Activated CD8-positive, alpha-beta memory T cell treated with anti-CD3 and anti-CD28 coated beads, Interleukin-2, amount 10 ng/mL, durations not matched to agents 7 days and 5 days (primary cell): ENCODE data around the gene LBX1. TPM values are rescaled to one million over a fixed set of nuclear protein-coding genes. Genes with fewer than 3 reads are reported as not detected.

ENCODE experiments used
- ATAC-seq: fragments of 150-1000 bp; cut with Tn5 transposase; one replicate; pipeline ENCODE4 v1.10.0; 2021; ENCODE audit warnings: moderate library complexity
- CTCF ChIA-PET: fragments of 350-600 bp; sonication (Branson Sonifier 250); formaldehyde crosslinking; loops from one replicate; lab custom pipeline; 2021; ENCODE audit warnings: antibody characterized with exemption; lab: Charles Lee
- DNase-seq: peaks from one replicate; pipeline ENCODE4 v3.0.0-alpha.2; 2020
- H3K27ac Mint-ChIP-seq: one replicate; pipeline ENCODE4 v1.8.0; 2021; ENCODE audit warnings: mild to moderate bottlenecking, mixed read lengths
- H3K27me3 Mint-ChIP-seq: one replicate; pipeline ENCODE4 v1.8.0; 2021; ENCODE audit warnings: mixed read lengths
- H3K36me3 Mint-ChIP-seq: one replicate; pipeline ENCODE4 v1.8.0; 2021; ENCODE audit warnings: mild to moderate bottlenecking, mixed read lengths
- H3K4me1 Mint-ChIP-seq: one replicate; pipeline ENCODE4 v1.8.0; 2021; ENCODE audit warnings: mixed read lengths
- H3K4me3 Mint-ChIP-seq: one replicate; pipeline ENCODE4 v1.8.0; 2021; ENCODE audit warnings: mild to moderate bottlenecking, moderate library complexity, mixed read lengths
- H3K9me3 Mint-ChIP-seq: one replicate; pipeline ENCODE4 v1.8.0; 2022; ENCODE audit warnings: low read depth, mixed read lengths
- total RNA-seq, 2 experiments: library from RNA; stranded (reverse); gene quantifications; one replicate each; pipeline ENCODE4 v1.2.3, GENCODE V29; 2021

Gene LBX1
- total RNA-seq, 2 experiments from 2014 or later, result not detected

GRCh38 chr10:101236376-101237080, 7.3 kb upstream of the LBX1 start:
- Mint-ChIP-seq H3K27ac (no peak overlapping the region), H3K36me3 (no peaks in the 10 kb centered on the region), H3K4me1 (peaks cover 8% of the 10 kb centered on the region), H3K4me3 (no peak overlapping the region), H3K9me3 (no peaks in the 10 kb centered on the region), H3K27me3 (peaks cover 84% of the 10 kb centered on the region)
- ATAC-seq (no peak), DNase-seq (no peak)
- CTCF ChIA-PET, result interaction anchor here (0.9 to 5.7 kb wide), 3 partner anchors 10 to 94 kb away, joined by 3 to 33 read pairs (median 4); no protein-coding TSS in a partner anchor

DNA sequence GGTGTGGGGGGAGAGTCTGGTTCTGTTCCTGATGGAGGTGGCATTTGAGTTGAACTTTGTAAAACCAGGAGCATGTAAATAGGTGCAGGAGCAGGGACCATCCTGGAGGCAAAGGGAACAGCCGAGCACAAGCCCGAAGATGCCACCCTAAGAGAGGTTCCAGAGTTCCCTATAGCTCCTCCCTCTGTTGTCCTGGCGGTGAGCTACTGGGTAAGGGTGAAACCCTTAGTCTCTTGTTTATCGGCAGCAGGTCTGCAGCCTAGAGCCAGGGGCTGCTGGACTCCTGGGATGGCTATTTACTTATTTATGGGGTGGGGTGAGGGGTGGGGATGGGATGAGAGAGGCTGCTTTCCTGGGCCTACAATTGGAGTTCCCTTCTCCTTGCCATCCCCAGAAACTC, 6.5 kb upstream of the LBX1 start:
- Mint-ChIP-seq H3K4me3 (no peak overlapping the region), H3K27ac (no peak overlapping the region), H3K9me3 (no peaks in the 10 kb centered on the region), H3K27me3 (peaks cover 91% of the 10 kb centered on the region), H3K36me3 (no peaks in the 10 kb centered on the region), H3K4me1 (peaks cover 8% of the 10 kb centered on the region)
- CTCF ChIA-PET, result interaction anchor here (0.9 to 5.7 kb wide), 4 partner anchors 9 to 94 kb away, joined by 3 to 33 read pairs (median 4); no protein-coding TSS in a partner anchor
- DNase-seq, result no peak
- no peak for ATAC-seq

GRCh38 chr10:101234333-101234732, 5.1 kb upstream of the LBX1 start:
- H3K27me3 Mint-ChIP-seq, result peaks cover 93% of the 10 kb centered on the region
- peaks cover 10% of the 10 kb centered on the region for H3K4me1 Mint-ChIP-seq
- H3K36me3 Mint-ChIP-seq, result no peaks in the 10 kb centered on the region
- no peak for ATAC-seq
- H3K4me3 Mint-ChIP-seq, result no peak overlapping the region
- no peaks in the 10 kb centered on the region for H3K9me3 Mint-ChIP-seq
- CTCF ChIA-PET, result interaction anchor here (1.9 to 5.7 kb wide), 2 partner anchors 20 to 92 kb away, joined by 5 to 33 read pairs; no protein-coding TSS in a partner anchor
- DNase-seq, result no peak
- H3K27ac Mint-ChIP-seq, result no peak overlapping the region

- Mint-ChIP-seq H3K36me3 (peaks cover 2% of the 10 kb centered on the region), H3K27ac (no peak overlapping the region), H3K4me3 (no peak overlapping the region), H3K27me3 (peaks cover 93% of the 10 kb centered on the region), H3K4me1 (peaks cover 10% of the 10 kb centered on the region), H3K9me3 (no peaks in the 10 kb centered on the region)
- DNase-seq (no peak), ATAC-seq (no peak)
- CTCF ChIA-PET, result interaction anchor here (1.9 to 5.7 kb wide), 2 partner anchors 20 to 92 kb away, joined by 5 to 33 read pairs; no protein-coding TSS in a partner anchor
Observed at GRCh38 chr10:101233863-101234262, 4.6 kb upstream of the LBX1 start.

DNA sequence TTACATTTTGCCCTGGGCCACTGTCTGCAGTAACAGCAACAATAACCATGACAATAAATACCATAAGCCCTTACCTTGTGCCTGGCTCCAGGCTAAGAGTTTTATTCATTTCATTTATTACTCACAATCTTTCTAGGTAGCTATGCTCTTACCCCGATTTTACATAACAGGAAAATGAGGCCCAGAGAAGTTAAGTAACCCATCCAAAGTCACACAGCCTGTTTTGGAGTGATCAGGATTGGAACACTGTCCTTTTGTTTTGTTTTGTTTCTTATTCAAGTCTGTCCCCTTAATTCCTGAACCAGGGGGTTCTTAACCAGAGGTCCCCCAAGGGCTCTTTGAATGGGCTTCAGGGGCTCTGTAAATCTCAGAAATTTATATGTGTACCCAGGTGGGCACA, 4.2 kb upstream of the LBX1 start:
- CTCF ChIA-PET, result interaction anchor here (5.7 kb wide), 1 partner anchor 19 kb away, joined by 33 read pairs; no protein-coding TSS in a partner anchor
- H3K4me1 Mint-ChIP-seq, result peaks cover 10% of the 10 kb centered on the region
- H3K27ac Mint-ChIP-seq, result no peak overlapping the region
- H3K36me3 Mint-ChIP-seq, result peaks cover 2% of the 10 kb centered on the region
- ATAC-seq (no peak), DNase-seq (no peak)
- no peaks in the 10 kb centered on the region for H3K9me3 Mint-ChIP-seq
- H3K27me3 Mint-ChIP-seq, result peaks cover 92% of the 10 kb centered on the region
- no peak overlapping the region for H3K4me3 Mint-ChIP-seq

DNA sequence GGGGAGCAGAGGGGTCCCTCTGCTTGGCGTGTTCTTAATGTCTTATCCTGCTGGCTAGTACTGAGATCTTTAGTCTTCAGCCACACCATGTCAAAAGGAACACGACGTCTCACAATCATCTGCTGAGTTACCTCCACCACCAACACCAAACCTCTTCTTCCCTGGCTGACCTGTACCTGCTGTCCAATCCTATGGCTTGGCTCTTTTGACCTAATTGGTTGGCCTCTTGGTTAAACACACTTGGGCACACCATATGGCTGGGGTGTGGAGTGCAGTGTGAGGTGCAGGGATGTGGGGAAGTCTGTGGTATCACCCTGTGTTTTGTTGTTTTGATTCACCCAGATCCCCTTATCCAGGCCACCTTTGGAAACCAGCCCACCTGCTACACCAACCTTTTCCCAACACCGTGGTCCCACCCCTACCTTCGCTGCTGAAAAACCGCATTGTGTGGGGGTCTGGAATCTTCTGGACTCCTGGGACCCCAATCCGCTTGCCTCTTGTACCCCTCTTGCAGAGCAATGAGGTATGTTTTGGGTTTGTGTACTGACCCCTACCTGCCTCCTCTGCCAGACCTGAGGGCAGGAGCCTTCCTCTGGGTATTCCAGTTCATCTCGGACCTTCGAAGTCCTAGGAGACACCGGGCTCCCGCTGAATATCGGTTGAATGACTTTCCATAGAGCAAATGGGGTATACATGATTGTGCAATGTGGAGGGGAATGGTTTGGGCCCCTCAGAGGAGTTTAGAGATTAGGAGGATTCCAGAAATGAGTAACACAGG, 2.8 kb upstream of the LBX1 start:
- Mint-ChIP-seq H3K9me3 (no peaks in the 10 kb centered on the region), H3K36me3 (peaks cover 2% of the 10 kb centered on the region), H3K27ac (no peak overlapping the region), H3K4me3 (no peak overlapping the region), H3K4me1 (peaks cover 9% of the 10 kb centered on the region), H3K27me3 (peaks cover 90% of the 10 kb centered on the region)
- no peak for DNase-seq
- ATAC-seq, result no peak
- CTCF ChIA-PET, result no interaction called here

DNA sequence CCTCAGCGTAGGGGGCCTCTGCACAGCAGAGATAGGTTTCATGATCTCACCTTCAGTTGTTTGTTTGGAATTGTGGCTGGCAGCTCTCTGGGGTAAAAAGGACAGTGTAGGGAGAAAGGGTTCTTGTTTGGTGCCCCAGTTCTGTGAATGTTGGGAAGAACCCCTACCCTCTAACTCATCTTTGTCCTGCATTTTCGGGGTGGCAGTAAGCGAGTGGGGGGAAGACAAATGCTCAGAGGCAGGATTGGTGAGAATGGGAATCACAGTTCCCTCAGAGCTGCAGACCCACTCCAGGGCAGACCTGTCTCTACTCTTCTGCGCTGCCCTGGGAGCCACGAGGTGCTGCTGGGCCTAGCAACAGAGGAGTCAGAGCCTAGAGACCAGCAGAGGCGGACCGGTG, 1.8 kb upstream of the LBX1 start:
- Mint-ChIP-seq H3K27ac (no peak overlapping the region), H3K36me3 (peaks cover 2% of the 10 kb centered on the region), H3K4me1 (peaks cover 11% of the 10 kb centered on the region), H3K9me3 (no peaks in the 10 kb centered on the region), H3K4me3 (no peak overlapping the region), H3K27me3 (peaks cover 87% of the 10 kb centered on the region)
- ATAC-seq (no peak), DNase-seq (no peak)
- CTCF ChIA-PET, result no interaction called here

DNA sequence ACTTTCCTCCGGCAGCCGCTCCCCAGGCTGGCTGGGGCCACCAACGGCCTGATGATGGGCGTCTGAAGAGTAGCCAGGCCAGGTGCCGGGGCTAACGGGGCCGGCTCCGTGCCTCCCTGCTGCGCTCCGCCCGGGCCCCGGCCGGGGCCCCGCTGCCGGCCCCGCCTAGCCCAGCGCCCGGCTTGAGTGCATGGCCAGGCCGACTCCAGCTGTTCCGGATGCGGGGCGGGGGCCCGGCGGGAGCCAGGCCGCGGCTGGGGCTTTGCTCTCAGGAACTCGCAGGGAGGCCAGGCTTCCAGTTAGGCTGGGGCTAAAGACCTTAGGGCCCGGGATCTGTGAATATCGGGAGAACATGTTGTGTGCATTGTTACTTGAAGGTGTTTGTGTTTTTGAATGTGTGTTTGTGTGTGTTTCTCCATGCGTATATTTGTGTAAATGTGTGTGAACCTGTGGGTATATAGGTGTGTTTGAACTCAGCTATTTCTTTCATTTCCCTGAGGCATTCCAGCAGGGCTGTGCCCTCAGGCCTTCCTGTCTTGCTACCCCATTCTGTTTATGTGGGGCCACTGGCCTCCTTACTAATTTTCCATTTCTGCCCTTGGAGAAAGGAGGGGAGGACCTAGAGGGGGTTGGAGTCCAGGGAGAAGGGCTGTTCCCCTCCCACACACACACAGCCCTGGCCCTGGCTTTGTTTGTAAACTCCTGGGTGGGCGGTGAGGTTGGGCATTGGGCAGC, 1.1 kb upstream of the LBX1 start:
- Mint-ChIP-seq H3K4me3 (no peak overlapping the region), H3K4me1 (peaks cover 14% of the 10 kb centered on the region), H3K27ac (no peak overlapping the region), H3K27me3 (peaks cover 87% of the 10 kb centered on the region), H3K36me3 (peaks cover 2% of the 10 kb centered on the region), H3K9me3 (no peaks in the 10 kb centered on the region)
- ATAC-seq (no peak), DNase-seq (no peak)
- CTCF ChIA-PET, result interaction anchor here (1.6 to 4.7 kb wide), 2 partner anchors 15 to 17 kb away, joined by 6 to 17 read pairs; no protein-coding TSS in a partner anchor

- no peak for ATAC-seq
- Mint-ChIP-seq H3K27ac (no peak overlapping the region), H3K4me1 (peaks cover 17% of the 10 kb centered on the region), H3K36me3 (peaks cover 4% of the 10 kb centered on the region), H3K9me3 (no peaks in the 10 kb centered on the region), H3K27me3 (peaks cover 81% of the 10 kb centered on the region), H3K4me3 (no peak overlapping the region)
- no peak for DNase-seq
- CTCF ChIA-PET, result interaction anchor here (1.6 to 4.7 kb wide), 2 partner anchors 14 to 15 kb away, joined by 6 to 17 read pairs; no protein-coding TSS in a partner anchor
Observed at GRCh38 chr10:101228966-101229265, 347 bp downstream of the LBX1 start.

DNA sequence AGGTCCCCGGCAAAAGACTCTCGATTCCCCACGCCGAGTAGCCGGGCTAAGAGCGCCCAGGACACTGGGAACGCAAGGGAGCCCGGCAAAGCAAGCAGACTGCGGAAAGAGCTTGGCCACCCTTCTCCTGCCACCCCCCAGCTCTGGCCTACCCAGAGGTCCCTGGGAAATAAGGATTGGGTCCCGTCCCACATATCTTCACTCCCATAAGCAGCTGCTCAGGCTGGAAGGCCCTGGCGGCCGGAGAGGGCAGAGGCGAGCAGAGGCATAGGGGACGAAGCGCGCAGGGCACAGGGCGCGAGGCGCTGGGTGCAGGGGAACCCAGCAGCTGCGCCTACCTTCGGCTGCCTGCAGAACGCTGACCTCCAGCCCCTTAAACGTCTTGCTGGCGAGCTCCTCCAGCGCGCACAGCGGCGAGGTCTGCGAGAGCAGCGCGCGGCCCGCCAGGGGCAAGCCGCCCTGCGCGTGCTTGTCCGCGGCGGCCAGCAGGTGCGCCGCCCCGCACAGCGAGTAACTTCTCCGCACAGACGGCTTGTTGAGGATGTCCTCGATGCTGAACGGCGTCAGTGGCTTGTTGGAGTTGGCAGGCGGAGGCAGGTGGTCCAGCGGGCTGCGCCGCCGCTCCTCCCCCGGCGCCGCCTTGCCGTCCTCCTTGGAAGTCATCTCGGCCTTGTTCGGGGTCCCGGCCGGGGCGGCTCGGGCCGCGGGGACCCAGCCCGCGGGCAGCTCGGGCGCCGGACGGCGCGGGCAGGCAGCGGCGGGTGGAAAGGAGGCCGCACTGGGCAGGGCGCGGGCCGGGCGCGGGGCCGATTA, 904 bp downstream of the LBX1 start:
- peaks cover 17% of the 10 kb centered on the region for H3K4me1 Mint-ChIP-seq
- peaks cover 81% of the 10 kb centered on the region for H3K27me3 Mint-ChIP-seq
- DNase-seq (no peak), ATAC-seq (no peak)
- peaks cover 4% of the 10 kb centered on the region for H3K36me3 Mint-ChIP-seq
- CTCF ChIA-PET, result interaction anchor here (0.9 to 4.7 kb wide), 2 partner anchors 13 to 15 kb away, joined by 3 to 17 read pairs; no protein-coding TSS in a partner anchor
- no peaks in the 10 kb centered on the region for H3K9me3 Mint-ChIP-seq
- H3K4me3 Mint-ChIP-seq, result no peak overlapping the region
- H3K27ac Mint-ChIP-seq, result peak overlapping the region; percentile 61

DNA sequence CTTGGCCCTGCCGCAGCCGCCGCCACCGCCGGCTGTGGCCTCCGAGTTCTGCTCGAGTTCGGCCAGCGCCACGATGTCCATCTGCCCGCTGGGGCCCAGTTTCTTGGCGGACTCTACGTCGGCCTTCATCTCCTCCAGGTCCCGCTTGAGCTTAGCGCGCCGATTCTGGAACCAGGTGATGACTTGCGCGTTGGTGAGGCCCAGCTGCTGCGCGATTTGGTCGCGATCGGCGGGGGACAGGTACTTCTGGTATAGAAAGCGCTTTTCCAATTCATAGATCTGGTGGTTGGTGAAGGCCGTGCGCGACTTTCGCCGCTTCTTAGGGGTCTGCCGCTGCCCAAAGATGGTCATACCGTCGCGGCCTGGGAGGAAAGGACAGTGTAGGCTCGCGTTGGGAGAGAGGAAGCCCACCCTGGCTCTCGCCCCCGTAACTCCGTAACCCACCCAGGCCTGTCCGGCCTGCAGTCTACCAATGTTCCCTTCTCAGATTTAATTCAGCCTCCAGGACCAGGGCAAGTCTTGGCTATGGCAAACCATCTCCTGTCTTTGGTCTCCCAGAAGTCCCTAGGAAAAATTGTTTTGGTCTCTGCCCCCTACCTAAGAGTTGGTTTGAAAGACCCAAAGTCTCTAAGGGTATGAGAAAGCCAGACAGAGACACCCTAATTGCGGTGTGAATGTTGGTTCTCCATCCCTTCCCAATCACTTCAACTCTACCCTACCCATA, 1.7 kb downstream of the LBX1 start:
- H3K36me3 Mint-ChIP-seq, result peaks cover 4% of the 10 kb centered on the region
- DNase-seq, result no peak
- no peaks in the 10 kb centered on the region for H3K9me3 Mint-ChIP-seq
- CTCF ChIA-PET, result interaction anchor here (0.9 to 4.7 kb wide), 6 partner anchors 9 to 546 kb away, joined by 3 to 17 read pairs (median 4); no protein-coding TSS in a partner anchor
- H3K27me3 Mint-ChIP-seq, result peaks cover 81% of the 10 kb centered on the region
- peak overlapping the region; percentile 22 for H3K4me3 Mint-ChIP-seq
- ATAC-seq, result no peak
- peak overlapping the region; percentile 61 for H3K27ac Mint-ChIP-seq
- peaks cover 21% of the 10 kb centered on the region for H3K4me1 Mint-ChIP-seq
